Loucy (cell line): ENCODE measurements around the gene SDCCAG8.

Experiments
- H2AFZ ChIP-seq: fragments of 200-600 bp; sonication (generic); 2 replicates; pipeline ENCODE4 v1.6.0; 2016; ENCODE audit warnings: antibody characterized with exemption, mild to moderate bottlenecking, low read length, moderate library complexity
- H3F3A ChIP-seq: fragments of 200-600 bp; 2 replicates; pipeline ENCODE4 v1.6.0; 2016; ENCODE audit warnings: antibody characterized with exemption, low read depth, mild to moderate bottlenecking
- H3K27me3 ChIP-seq: fragments of 200-600 bp; sonication (generic); 2 replicates; pipeline ENCODE4 v1.6.1; 2014; ENCODE audit warnings: low read length, mild to moderate bottlenecking; ENCODE audit not compliant: insufficient read depth, poor library complexity, severe bottlenecking
- H3K36me3 ChIP-seq: fragments of 200-600 bp; sonication (generic); 2 replicates; pipeline ENCODE4 v1.6.1; 2016; ENCODE audit warnings: low read length; ENCODE audit not compliant: insufficient read depth
- H3K4me1 ChIP-seq: fragments of 200-600 bp; sonication (generic); 2 replicates; pipeline ENCODE4 v1.5.1; 2014; ENCODE audit warnings: low read length, mild to moderate bottlenecking; ENCODE audit not compliant: insufficient read depth, poor library complexity, severe bottlenecking
- H3K4me2 ChIP-seq: fragments of 200-600 bp; sonication (generic); 2 replicates; pipeline ENCODE4 v1.6.0; 2014; ENCODE audit warnings: antibody characterized with exemption, low read length, low read depth, mild to moderate bottlenecking; ENCODE audit not compliant: poor library complexity, severe bottlenecking
- H3K4me3 ChIP-seq: fragments of 200-600 bp; sonication (generic); 2 replicates; pipeline ENCODE4 v1.5.1; 2014; ENCODE audit warnings: low read length, mild to moderate bottlenecking, mixed read lengths; ENCODE audit not compliant: poor library complexity, severe bottlenecking
- H3K79me2 ChIP-seq: fragments of 200-600 bp; sonication (generic); 2 replicates; pipeline ENCODE4 v1.6.1; 2014; ENCODE audit warnings: low read length; ENCODE audit not compliant: insufficient read depth
- H3K9ac ChIP-seq: fragments of 200-600 bp; sonication (generic); 2 replicates; pipeline ENCODE4 v1.6.0; 2014; ENCODE audit warnings: mild to moderate bottlenecking, low read depth, low read length, moderate library complexity; ENCODE audit not compliant: poor library complexity, severe bottlenecking
- H3K9me2 ChIP-seq: fragments of 200-600 bp; sonication (generic); replicated peaks from 2 replicates; pipeline ENCODE4 v1.6.1; 2016; ENCODE audit warnings: low read depth, low read length, mixed read lengths
- H3K9me3 ChIP-seq: fragments of 200-600 bp; sonication (generic); 2 replicates; pipeline ENCODE4 v1.6.1; 2014; ENCODE audit warnings: mild to moderate bottlenecking, antibody characterized with exemption, low read length, low read depth; ENCODE audit not compliant: insufficient read depth
- H4K20me1 ChIP-seq: fragments of 200-600 bp; sonication (generic); 2 replicates; pipeline ENCODE4 v1.6.0; 2014; ENCODE audit warnings: antibody characterized with exemption, low read length, mild to moderate bottlenecking; ENCODE audit not compliant: insufficient read depth, poor library complexity, severe bottlenecking
- EZH2phosphoT487 ChIP-seq: fragments of 200-600 bp; IDR thresholded peaks from 2 replicates; pipeline ENCODE4 v1.6.1; 2018; ENCODE audit warnings: antibody characterized with exemption, mild to moderate bottlenecking, moderate library complexity, borderline replicate concordance
- TF ChIP-seq, protein P1 (sequence below): fragments of 200-600 bp; sonication (generic); conservative IDR thresholded peaks from 2 replicates; pipeline ENCODE4 v1.5.1; 2014; ENCODE audit warnings: mild to moderate bottlenecking, antibody characterized with exemption, low read length

Gene SDCCAG8

DNA sequence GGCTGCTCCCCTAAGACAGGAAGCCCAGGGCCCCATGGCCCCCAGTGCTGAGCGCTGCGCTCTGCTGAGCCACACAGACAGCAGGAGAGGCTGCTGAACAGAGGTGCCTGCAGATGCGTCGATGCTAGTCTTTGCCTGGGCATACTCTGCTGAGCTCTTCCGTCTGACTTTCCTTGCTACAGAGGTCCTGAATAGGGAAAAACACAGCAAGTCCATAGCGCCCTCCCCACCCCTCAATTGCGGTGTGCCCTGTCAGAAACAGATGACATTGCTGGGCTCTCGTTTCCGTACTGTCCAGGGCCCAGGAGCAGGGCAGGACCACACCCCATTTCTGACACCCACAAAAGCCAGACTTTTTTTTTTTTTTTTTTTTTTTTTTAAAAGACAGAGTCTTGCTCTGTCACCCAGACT is 252.5 kb downstream of the SDCCAG8 start:
- Histone ChIP-seq H4K20me1 (no peaks in the 10 kb centered on the region), H3F3A (no peaks in the 10 kb centered on the region), H3K9ac (peak overlapping the region; percentile 19), H2AFZ (peak overlapping the region; percentile 42; the same call in 1 of the 2 replicates), H3K4me3 (no peak overlapping the region), H3K9me3 (no peaks in the 10 kb centered on the region), H3K36me3 (no peaks in the 10 kb centered on the region), H3K27me3 (no peaks in the 10 kb centered on the region), H3K4me1 (peaks cover 36% of the 10 kb centered on the region), H3K79me2 (no peaks in the 10 kb centered on the region), H3K4me2 (peak overlapping the region; percentile 36), H3K9me2 (no peaks in the 10 kb centered on the region)
- TF ChIP-seq, protein P1, sequence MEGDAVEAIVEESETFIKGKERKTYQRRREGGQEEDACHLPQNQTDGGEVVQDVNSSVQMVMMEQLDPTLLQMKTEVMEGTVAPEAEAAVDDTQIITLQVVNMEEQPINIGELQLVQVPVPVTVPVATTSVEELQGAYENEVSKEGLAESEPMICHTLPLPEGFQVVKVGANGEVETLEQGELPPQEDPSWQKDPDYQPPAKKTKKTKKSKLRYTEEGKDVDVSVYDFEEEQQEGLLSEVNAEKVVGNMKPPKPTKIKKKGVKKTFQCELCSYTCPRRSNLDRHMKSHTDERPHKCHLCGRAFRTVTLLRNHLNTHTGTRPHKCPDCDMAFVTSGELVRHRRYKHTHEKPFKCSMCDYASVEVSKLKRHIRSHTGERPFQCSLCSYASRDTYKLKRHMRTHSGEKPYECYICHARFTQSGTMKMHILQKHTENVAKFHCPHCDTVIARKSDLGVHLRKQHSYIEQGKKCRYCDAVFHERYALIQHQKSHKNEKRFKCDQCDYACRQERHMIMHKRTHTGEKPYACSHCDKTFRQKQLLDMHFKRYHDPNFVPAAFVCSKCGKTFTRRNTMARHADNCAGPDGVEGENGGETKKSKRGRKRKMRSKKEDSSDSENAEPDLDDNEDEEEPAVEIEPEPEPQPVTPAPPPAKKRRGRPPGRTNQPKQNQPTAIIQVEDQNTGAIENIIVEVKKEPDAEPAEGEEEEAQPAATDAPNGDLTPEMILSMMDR: no peak
- no peak for TF ChIP-seq EZH2phosphoT487

DNA sequence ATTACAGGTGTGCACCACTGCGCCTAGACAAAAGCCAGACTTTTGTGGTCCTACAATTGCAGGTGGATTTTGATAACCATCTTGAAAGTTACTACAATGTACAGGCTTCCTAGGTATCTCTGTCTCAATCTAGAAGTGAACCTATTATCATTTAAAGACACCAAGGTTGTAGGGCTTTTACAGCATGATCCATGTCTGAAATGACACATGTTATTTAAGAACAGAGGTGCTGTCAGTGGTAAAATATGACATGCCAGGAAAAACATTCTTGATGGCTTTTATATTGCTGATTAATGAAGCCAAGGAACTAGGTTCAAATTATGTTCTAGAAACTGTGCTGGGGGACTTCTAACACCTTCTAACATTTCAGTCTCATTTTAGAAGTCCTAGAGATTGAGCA is 253.1 kb downstream of the SDCCAG8 start:
- Histone ChIP-seq H3K9me3 (no peaks in the 10 kb centered on the region), H3K9ac (peak overlapping the region; percentile 19), H3K4me1 (peaks cover 36% of the 10 kb centered on the region), H3K79me2 (no peaks in the 10 kb centered on the region), H3F3A (no peaks in the 10 kb centered on the region), H4K20me1 (no peaks in the 10 kb centered on the region), H3K4me2 (no peak overlapping the region), H3K27me3 (no peaks in the 10 kb centered on the region), H3K9me2 (no peaks in the 10 kb centered on the region), H3K36me3 (no peaks in the 10 kb centered on the region), H2AFZ (no peak overlapping the region), H3K4me3 (no peak overlapping the region)
- TF ChIP-seq EZH2phosphoT487: no peak
- TF ChIP-seq, protein P1: no peak

GRCh38 chr1:243510928-243511327 is 255.1 kb downstream of the SDCCAG8 start:
- H3K4me1 ChIP-seq: peaks cover 31% of the 10 kb centered on the region
- H3K27me3 ChIP-seq: no peaks in the 10 kb centered on the region
- no peaks in the 10 kb centered on the region for H3F3A ChIP-seq
- TF ChIP-seq EZH2phosphoT487: no peak
- TF ChIP-seq, protein P1: no peak
- H3K4me2 ChIP-seq: no peak overlapping the region
- H4K20me1 ChIP-seq: no peaks in the 10 kb centered on the region
- no peak overlapping the region for H3K4me3 ChIP-seq
- no peak overlapping the region for H2AFZ ChIP-seq
- no peaks in the 10 kb centered on the region for H3K79me2 ChIP-seq
- no peaks in the 10 kb centered on the region for H3K36me3 ChIP-seq
- H3K9ac ChIP-seq: no peak overlapping the region
- H3K9me3 ChIP-seq: no peaks in the 10 kb centered on the region
- H3K9me2 ChIP-seq: no peaks in the 10 kb centered on the region
